Liver (tissue), 9 donors: Measurements from ENCODE around the gene DOCK2. TPM values are rescaled to one million over a fixed set of nuclear protein-coding genes. Genes with fewer than 3 reads are reported as not detected.
"Not testable (repeated sequence)": the region's sequence is repeated elsewhere in the genome, so short reads cannot be mapped to it uniquely, and the experiment has no call there.

Experiments
- DNase-seq: peaks from one replicate; pipeline ENCODE4 v3.0.0-alpha.2; 2017; ENCODE audit warnings: low spot score
- H3K27ac ChIP-seq, 2 donors: one replicate each; pipeline ENCODE4 v1.7.0; 2013; ENCODE audit warnings: inconsistent platforms in 2 of 2, low read length in 2 of 2, control low read depth in 1 of 2, low read depth in 1 of 2, mild to moderate bottlenecking in 1 of 2
- H3K27me3 ChIP-seq, 4 donors: one replicate each; pipeline versions ENCODE4 v1.6.1 to v1.7.0; 2013; ENCODE audit warnings: low read length in 3 of 4, inconsistent platforms in 1 of 4, mild to moderate bottlenecking in 1 of 4, moderate library complexity in 1 of 4; ENCODE audit not compliant: control insufficient read depth in 4 of 4, insufficient read depth in 4 of 4
- H3K36me3 ChIP-seq, 4 donors: one replicate each; pipeline versions ENCODE4 v1.6.1 to v1.7.0; 2013; ENCODE audit warnings: low read length in 3 of 4, mild to moderate bottlenecking in 3 of 4, low read depth in 1 of 4, moderate library complexity in 1 of 4; ENCODE audit not compliant: control insufficient read depth in 4 of 4, insufficient read depth in 3 of 4
- H3K4me1 ChIP-seq, 4 donors: one replicate each; pipeline versions ENCODE4 v1.6.1 to v1.7.0; 2013; ENCODE audit warnings: low read length in 3 of 4, mild to moderate bottlenecking in 3 of 4, moderate library complexity in 1 of 4; ENCODE audit not compliant: control insufficient read depth in 4 of 4, insufficient read depth in 4 of 4
- H3K4me3 ChIP-seq, 3 donors: one replicate each; pipeline versions ENCODE4 v1.6.1 to v1.7.0; 2013; ENCODE audit warnings: low read length in 3 of 3, control low read depth in 1 of 3, low read depth in 1 of 3, mild to moderate bottlenecking in 1 of 3
- H3K9ac ChIP-seq, 2 donors: one replicate each; pipeline ENCODE4 v1.7.0; 2013; ENCODE audit warnings: low read length in 2 of 2, mild to moderate bottlenecking in 2 of 2, moderate library complexity in 2 of 2, control low read depth in 1 of 2, low read depth in 1 of 2
- H3K9me3 ChIP-seq, 4 donors: one replicate each; pipeline versions ENCODE4 v1.6.1 to v1.7.0; 2013; ENCODE audit warnings: low read length in 3 of 4; ENCODE audit not compliant: control insufficient read depth in 4 of 4
- EGR1 ChIP-seq, 2 donors: IDR thresholded peaks; 2 replicates each; pipeline ENCODE4 v1.6.1; 2016 to 2018; ENCODE audit warnings: antibody characterized with exemption in 2 of 2, low read depth in 2 of 2
- FOXA1 ChIP-seq: IDR thresholded peaks from 2 replicates; pipeline ENCODE4 v1.6.1; 2016; ENCODE audit warnings: antibody characterized with exemption
- FOXA2 ChIP-seq: IDR thresholded peaks from 2 replicates; pipeline ENCODE4 v1.6.1; 2016; ENCODE audit warnings: antibody characterized with exemption
- GABPA ChIP-seq, 2 donors: IDR thresholded peaks in 1 of 2; conservative IDR thresholded peaks in 1 of 2; 2 replicates each; pipeline ENCODE4 v1.6.1; 2016; ENCODE audit warnings: antibody characterized with exemption in 2 of 2, mild to moderate bottlenecking in 1 of 2, moderate library complexity in 1 of 2
- HNF4A ChIP-seq, 2 donors: conservative IDR thresholded peaks; 2 replicates each; pipeline ENCODE4 v1.6.1; 2016; ENCODE audit warnings: antibody characterized with exemption in 2 of 2, mild to moderate bottlenecking in 2 of 2
- HNF4G ChIP-seq: IDR thresholded peaks from 2 replicates; pipeline ENCODE4 v1.6.1; 2016; ENCODE audit warnings: antibody characterized with exemption
- JUND ChIP-seq, 2 donors: IDR thresholded peaks; 2 replicates each; pipeline ENCODE4 v1.6.1; 2016; ENCODE audit warnings: antibody characterized with exemption in 2 of 2
- NR2F2 ChIP-seq: IDR thresholded peaks from 2 replicates; pipeline ENCODE4 v1.6.1; 2016; ENCODE audit warnings: antibody characterized with exemption
- RAD21 ChIP-seq, 2 donors: IDR thresholded peaks; 2 replicates each; pipeline ENCODE4 v1.6.1; 2016; ENCODE audit warnings: antibody characterized with exemption in 2 of 2, mild to moderate bottlenecking in 2 of 2
- RXRA ChIP-seq, 2 donors: IDR thresholded peaks; 2 replicates each; pipeline ENCODE4 v1.6.1; 2017 to 2018; ENCODE audit warnings: antibody characterized with exemption in 2 of 2, mild to moderate bottlenecking in 1 of 2
- SP1 ChIP-seq: IDR thresholded peaks from 2 replicates; pipeline ENCODE4 v1.6.1; 2018; ENCODE audit warnings: antibody characterized with exemption, mild to moderate bottlenecking
- TAF1 ChIP-seq: conservative IDR thresholded peaks from 2 replicates; pipeline ENCODE4 v1.6.1; 2016; ENCODE audit warnings: antibody characterized with exemption, mild to moderate bottlenecking
- YY1 ChIP-seq: IDR thresholded peaks from 2 replicates; pipeline ENCODE4 v1.6.1; 2016; ENCODE audit warnings: antibody characterized with exemption, mild to moderate bottlenecking
- WGBS: extraction: QIAGEN DNeasy Blood & Tissue Kit; methylation state at CpG from one replicate; pipeline ENCODE4 v1.1.7; 2013; 5-methylcytosine and 5-hydroxymethylcytosine counted together
- polyA plus RNA-seq, 2 donors: library from polyadenylated mRNA; stranded (reverse) in 1 of 2; unstranded in 1 of 2; fragments of 200-250 nt in 1 of 2; fragments of >200 nt in 1 of 2; fragmentation: Nextera tagmentation in 1 of 2; extraction: Ambion mirVana in 1 of 2; gene quantifications; one replicate each; pipeline versions ENCODE4 v1.2.1 to v1.2.3, GENCODE V29; 2013 to 2015
- total RNA-seq, 2 donors: library from RNA; depleted of rRNA; stranded (reverse); fragments of >200 nt; gene quantifications; one replicate each; pipeline ENCODE4 v1.2.3, GENCODE V29; 2014
- TF ChIP-seq, protein P1 (sequence below): IDR thresholded peaks from 2 replicates; pipeline ENCODE4 v1.6.1; 2016; ENCODE audit warnings: antibody characterized with exemption, mild to moderate bottlenecking
- TF ChIP-seq, protein P2 (sequence below): IDR thresholded peaks from 2 replicates; pipeline ENCODE4 v1.6.1; 2016; ENCODE audit warnings: antibody characterized with exemption
- TF ChIP-seq, protein P3 (sequence below): IDR thresholded peaks from 2 replicates; pipeline ENCODE4 v1.6.1; 2016; ENCODE audit warnings: antibody characterized with exemption
- TF ChIP-seq, protein P4 (sequence below): IDR thresholded peaks from 2 replicates; pipeline ENCODE4 v1.6.1; 2016; ENCODE audit warnings: antibody characterized with exemption
- TF ChIP-seq, protein P5 (sequence below): fragments of 150-350 bp; IDR thresholded peaks from 2 replicates; pipeline ENCODE4 v1.5.1; 2017; ENCODE audit warnings: improper control_type of control experiment, low read depth, low read length; ENCODE audit not compliant: missing input control
- donor health status: healthy.
- donor health status: healthy.
- donor health status: healthy.
- donor health status: healthy.
- donor health status: healthy.

Gene DOCK2
- total and polyA plus RNA-seq, 4 donors: 2.3 to 26.6 (median 8.2) TPM

DNA sequence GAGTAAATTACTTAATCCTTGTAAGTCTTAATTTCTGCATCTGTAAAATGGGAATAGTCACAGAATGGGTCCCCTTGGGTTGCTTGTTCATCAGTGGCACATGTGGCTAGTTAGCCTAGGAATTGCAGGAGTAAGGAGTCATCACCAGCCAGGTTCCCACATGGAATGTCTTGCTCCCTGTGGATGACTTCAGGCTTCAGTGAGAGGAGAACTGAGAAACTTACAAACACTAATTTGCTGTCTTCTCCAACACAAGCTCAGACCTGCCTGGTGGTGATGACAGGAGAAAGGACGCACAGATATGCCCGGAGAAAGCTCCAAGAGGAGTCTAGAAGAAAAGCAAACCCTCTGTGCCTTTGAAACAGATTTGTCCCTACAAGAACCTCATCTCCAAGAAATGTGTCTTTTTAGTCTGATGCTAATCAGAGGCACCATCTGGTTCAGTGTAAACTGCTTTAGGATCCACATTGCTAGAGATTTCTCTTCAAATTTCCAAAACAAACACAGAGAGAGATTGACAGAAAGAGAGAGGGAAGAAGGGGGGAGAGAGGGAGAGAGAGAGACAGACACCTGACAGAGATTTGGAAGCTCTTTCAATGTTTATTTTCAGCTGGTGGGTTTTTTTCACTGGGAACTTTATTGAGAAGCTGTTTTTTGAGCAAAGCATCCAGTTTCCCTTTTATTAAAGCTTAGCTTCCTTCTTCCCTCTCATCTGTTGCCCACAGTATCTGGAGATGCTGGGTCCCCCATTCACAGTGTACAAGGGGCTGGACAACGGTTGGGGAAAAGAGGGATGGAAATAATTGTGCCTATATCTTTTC, 128.3 kb downstream of the DOCK2 start:
- TF ChIP-seq, protein P1, sequence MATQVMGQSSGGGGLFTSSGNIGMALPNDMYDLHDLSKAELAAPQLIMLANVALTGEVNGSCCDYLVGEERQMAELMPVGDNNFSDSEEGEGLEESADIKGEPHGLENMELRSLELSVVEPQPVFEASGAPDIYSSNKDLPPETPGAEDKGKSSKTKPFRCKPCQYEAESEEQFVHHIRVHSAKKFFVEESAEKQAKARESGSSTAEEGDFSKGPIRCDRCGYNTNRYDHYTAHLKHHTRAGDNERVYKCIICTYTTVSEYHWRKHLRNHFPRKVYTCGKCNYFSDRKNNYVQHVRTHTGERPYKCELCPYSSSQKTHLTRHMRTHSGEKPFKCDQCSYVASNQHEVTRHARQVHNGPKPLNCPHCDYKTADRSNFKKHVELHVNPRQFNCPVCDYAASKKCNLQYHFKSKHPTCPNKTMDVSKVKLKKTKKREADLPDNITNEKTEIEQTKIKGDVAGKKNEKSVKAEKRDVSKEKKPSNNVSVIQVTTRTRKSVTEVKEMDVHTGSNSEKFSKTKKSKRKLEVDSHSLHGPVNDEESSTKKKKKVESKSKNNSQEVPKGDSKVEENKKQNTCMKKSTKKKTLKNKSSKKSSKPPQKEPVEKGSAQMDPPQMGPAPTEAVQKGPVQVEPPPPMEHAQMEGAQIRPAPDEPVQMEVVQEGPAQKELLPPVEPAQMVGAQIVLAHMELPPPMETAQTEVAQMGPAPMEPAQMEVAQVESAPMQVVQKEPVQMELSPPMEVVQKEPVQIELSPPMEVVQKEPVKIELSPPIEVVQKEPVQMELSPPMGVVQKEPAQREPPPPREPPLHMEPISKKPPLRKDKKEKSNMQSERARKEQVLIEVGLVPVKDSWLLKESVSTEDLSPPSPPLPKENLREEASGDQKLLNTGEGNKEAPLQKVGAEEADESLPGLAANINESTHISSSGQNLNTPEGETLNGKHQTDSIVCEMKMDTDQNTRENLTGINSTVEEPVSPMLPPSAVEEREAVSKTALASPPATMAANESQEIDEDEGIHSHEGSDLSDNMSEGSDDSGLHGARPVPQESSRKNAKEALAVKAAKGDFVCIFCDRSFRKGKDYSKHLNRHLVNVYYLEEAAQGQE: no peak
- TF ChIP-seq EGR1 (IDR thresholded peaks at IDR 0.05; ENCODE audit: low read depth in 2 of 2) (no peak), RAD21 (IDR thresholded peaks at IDR 0.05) (no peak), JUND (IDR thresholded peaks at IDR 0.05) (no peak), TAF1 (no peak), GABPA (IDR thresholded peaks at IDR 0.05 in 1 of 2, conservative IDR thresholded peaks at IDR 0.05 in 1 of 2) (no peak), RXRA (IDR thresholded peaks at IDR 0.05) (no peak), YY1 (no peak), NR2F2 (no peak), FOXA2 (no peak), FOXA1 (no peak), SP1 (no peak), HNF4G (no peak), HNF4A (conservative IDR thresholded peaks at IDR 0.05) (no peak)
- TF ChIP-seq, protein P2, sequence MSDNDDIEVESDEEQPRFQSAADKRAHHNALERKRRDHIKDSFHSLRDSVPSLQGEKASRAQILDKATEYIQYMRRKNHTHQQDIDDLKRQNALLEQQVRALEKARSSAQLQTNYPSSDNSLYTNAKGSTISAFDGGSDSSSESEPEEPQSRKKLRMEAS: no peak
- TF ChIP-seq, protein P3, sequence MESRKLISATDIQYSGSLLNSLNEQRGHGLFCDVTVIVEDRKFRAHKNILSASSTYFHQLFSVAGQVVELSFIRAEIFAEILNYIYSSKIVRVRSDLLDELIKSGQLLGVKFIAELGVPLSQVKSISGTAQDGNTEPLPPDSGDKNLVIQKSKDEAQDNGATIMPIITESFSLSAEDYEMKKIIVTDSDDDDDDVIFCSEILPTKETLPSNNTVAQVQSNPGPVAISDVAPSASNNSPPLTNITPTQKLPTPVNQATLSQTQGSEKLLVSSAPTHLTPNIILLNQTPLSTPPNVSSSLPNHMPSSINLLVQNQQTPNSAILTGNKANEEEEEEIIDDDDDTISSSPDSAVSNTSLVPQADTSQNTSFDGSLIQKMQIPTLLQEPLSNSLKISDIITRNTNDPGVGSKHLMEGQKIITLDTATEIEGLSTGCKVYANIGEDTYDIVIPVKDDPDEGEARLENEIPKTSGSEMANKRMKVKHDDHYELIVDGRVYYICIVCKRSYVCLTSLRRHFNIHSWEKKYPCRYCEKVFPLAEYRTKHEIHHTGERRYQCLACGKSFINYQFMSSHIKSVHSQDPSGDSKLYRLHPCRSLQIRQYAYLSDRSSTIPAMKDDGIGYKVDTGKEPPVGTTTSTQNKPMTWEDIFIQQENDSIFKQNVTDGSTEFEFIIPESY: no peak
- TF ChIP-seq, protein P4, sequence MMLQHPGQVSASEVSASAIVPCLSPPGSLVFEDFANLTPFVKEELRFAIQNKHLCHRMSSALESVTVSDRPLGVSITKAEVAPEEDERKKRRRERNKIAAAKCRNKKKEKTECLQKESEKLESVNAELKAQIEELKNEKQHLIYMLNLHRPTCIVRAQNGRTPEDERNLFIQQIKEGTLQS: no peak
- TF ChIP-seq, protein P5, sequence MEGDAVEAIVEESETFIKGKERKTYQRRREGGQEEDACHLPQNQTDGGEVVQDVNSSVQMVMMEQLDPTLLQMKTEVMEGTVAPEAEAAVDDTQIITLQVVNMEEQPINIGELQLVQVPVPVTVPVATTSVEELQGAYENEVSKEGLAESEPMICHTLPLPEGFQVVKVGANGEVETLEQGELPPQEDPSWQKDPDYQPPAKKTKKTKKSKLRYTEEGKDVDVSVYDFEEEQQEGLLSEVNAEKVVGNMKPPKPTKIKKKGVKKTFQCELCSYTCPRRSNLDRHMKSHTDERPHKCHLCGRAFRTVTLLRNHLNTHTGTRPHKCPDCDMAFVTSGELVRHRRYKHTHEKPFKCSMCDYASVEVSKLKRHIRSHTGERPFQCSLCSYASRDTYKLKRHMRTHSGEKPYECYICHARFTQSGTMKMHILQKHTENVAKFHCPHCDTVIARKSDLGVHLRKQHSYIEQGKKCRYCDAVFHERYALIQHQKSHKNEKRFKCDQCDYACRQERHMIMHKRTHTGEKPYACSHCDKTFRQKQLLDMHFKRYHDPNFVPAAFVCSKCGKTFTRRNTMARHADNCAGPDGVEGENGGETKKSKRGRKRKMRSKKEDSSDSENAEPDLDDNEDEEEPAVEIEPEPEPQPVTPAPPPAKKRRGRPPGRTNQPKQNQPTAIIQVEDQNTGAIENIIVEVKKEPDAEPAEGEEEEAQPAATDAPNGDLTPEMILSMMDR: no peak
- H3K27me3 ChIP-seq: peaks cover 0 to 2% (median 0%) of the 10 kb centered on the region in 4 donors
- H3K9ac ChIP-seq: no peak overlapping the region
- no peak overlapping the region for H3K27ac ChIP-seq
- no peaks in the 10 kb centered on the region for H3K36me3 ChIP-seq
- H3K4me1 ChIP-seq: no peaks in the 10 kb centered on the region
- H3K4me3 ChIP-seq: no peak overlapping the region
- no peaks in the 10 kb centered on the region for H3K9me3 ChIP-seq
- no peak for DNase-seq
- 61% methylated on average over 3 of the region's 3 CpGs for WGBS

DNA sequence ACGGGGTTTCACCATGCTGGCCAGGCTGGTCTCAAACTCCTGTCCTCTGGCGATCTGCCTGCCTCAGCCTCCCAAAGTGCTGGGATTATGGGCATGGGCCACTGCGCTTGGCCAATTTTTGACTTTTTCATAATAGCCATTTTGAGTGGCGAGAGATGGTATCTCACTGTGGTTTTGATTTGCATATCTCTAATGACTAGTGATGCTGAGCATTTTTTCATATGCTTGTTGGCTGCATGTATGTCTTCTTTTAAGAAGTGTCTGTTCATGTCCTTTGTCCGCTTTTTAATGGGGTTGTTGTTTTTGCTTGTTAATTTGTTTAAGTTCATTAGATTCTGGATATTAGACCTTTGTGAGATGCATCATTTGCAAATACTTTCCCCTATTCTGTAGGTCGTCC, 129.9 kb downstream of the DOCK2 start:
- H3K4me3 ChIP-seq, H3K27me3 ChIP-seq, H3K36me3 ChIP-seq, H3K4me1 ChIP-seq, H3K9me3 ChIP-seq, DNase-seq, H3K27ac ChIP-seq, H3K9ac ChIP-seq: not testable (repeated sequence)
- 86% methylated on average over 6 of the region's 6 CpGs for WGBS
